Adrenal gland (tissue), 5 donors: Measurements from ENCODE around the gene STARD10.

Experiments
- CTCF ChIP-seq, 6 experiments: fragments of 450-650 bp in 4 of 6; fragments of 200-600 bp in 2 of 6; sonication (generic) in 1 of 6; IDR thresholded peaks; 1 replicate in 5 of 6; 2 replicates in 1 of 6; pipeline versions ENCODE4 v1.5.1 to v1.8.0; 2016 to 2021; ENCODE audit warnings: antibody characterized with exemption in 6 of 6, mild to moderate bottlenecking in 2 of 6, moderate library complexity in 1 of 6
- POLR2A ChIP-seq, 2 donors: fragments of 450-650 bp; IDR thresholded peaks; one replicate each; pipeline ENCODE4 v1.6.1; 2017; ENCODE audit warnings: antibody characterized with exemption in 2 of 2, mild to moderate bottlenecking in 2 of 2, moderate library complexity in 1 of 2
- donor health status: DM: no; HTN: no; CAD: no.

- TF ChIP-seq POLR2A (IDR thresholded peaks at IDR 0.05) (no peak), CTCF (IDR thresholded peaks at IDR 0.05) (no peak)
Observed at GRCh38 chr11:72788241-72788640, 5.6 kb downstream of the STARD10 start.
